ENCODE results near the gene HMOX1.

Gene HMOX1

GRCh38 chr22:35349368-35349703 lies 31.6 kb upstream of the HMOX1 start:
- H3K4me3 ChIP-seq (ENCODE audit: low read depth, low read length), result no peak overlapping the region
- no peak for TF ChIP-seq CTCF (IDR thresholded peaks at IDR 0.05; ENCODE audit: low read depth, low read length)
- DNase-seq (ENCODE audit: low read depth), result no peak

- TF ChIP-seq MYC (IDR thresholded peaks at IDR 0.05; ENCODE audit: low read depth, low read length) (no peak), CTCF (IDR thresholded peaks at IDR 0.05; ENCODE audit: low read depth, low read length) (no peak), MAX (IDR thresholded peaks at IDR 0.05; ENCODE audit: low read depth, low read length) (no peak), POLR2A (IDR thresholded peaks at IDR 0.05; ENCODE audit: extremely low read depth, insufficient read length) (no peak)
- no peak overlapping the region for H3K4me3 ChIP-seq (ENCODE audit: low read depth, low read length)
- DNase-seq (ENCODE audit: low read depth), result no peak
These were observed 31.0 kb upstream of the HMOX1 start for GRCh38 chr22:35349704-35350538.

- TF ChIP-seq POLR2A (IDR thresholded peaks at IDR 0.05; ENCODE audit: extremely low read depth, insufficient read length), result no peak
- peak; percentile 54; the same call in 1 of the 2 replicates for TF ChIP-seq MAX (IDR thresholded peaks at IDR 0.05; ENCODE audit: low read depth, low read length)
- peak; percentile 41 for TF ChIP-seq CTCF (IDR thresholded peaks at IDR 0.05; ENCODE audit: low read depth, low read length)
- TF ChIP-seq MYC (IDR thresholded peaks at IDR 0.05; ENCODE audit: low read depth, low read length), result peak; percentile 27; the same call in 1 of the 2 replicates
- peak overlapping the region; percentile 35 for H3K4me3 ChIP-seq (ENCODE audit: low read depth, low read length)
- DNase-seq (ENCODE audit: low read depth), result peak; percentile 89
These were observed 30.1 kb upstream of the HMOX1 start for GRCh38 chr22:35350539-35351503.

- no peak overlapping the region for H3K4me3 ChIP-seq (ENCODE audit: low read depth, low read length)
- DNase-seq (ENCODE audit: low read depth), result peak; percentile 46
- TF ChIP-seq CTCF (IDR thresholded peaks at IDR 0.05; ENCODE audit: low read depth, low read length) (peak; percentile 57), POLR2A (IDR thresholded peaks at IDR 0.05; ENCODE audit: extremely low read depth, insufficient read length) (no peak), MYC (IDR thresholded peaks at IDR 0.05; ENCODE audit: low read depth, low read length) (no peak), MAX (IDR thresholded peaks at IDR 0.05; ENCODE audit: low read depth, low read length) (no peak)
These were observed 28.4 kb upstream of the HMOX1 start for GRCh38 chr22:35352214-35353111.

GRCh38 chr22:35353318-35353717 lies 27.6 kb upstream of the HMOX1 start:
- no peak for DNase-seq (ENCODE audit: low read depth)
- no peak for TF ChIP-seq POLR2A (IDR thresholded peaks at IDR 0.05; ENCODE audit: extremely low read depth, insufficient read length)
- no peak for TF ChIP-seq CTCF (IDR thresholded peaks at IDR 0.05; ENCODE audit: low read depth, low read length)
- no peak for TF ChIP-seq MYC (IDR thresholded peaks at IDR 0.05; ENCODE audit: low read depth, low read length)
- no peak for TF ChIP-seq MAX (IDR thresholded peaks at IDR 0.05; ENCODE audit: low read depth, low read length)
- no peak overlapping the region for H3K4me3 ChIP-seq (ENCODE audit: low read depth, low read length)

All from NB4 (cell line).